Spleen (tissue), 11 donors: ENCODE results near the gene DMXL1. TPM values are rescaled to one million over a fixed set of nuclear protein-coding genes. Genes with fewer than 3 reads are reported as not detected.

Experiments
- DNase-seq: peaks from one replicate; pipeline ENCODE4 v3.0.0-alpha.2; 2020
- H3K27ac ChIP-seq, 8 donors: fragments of 200-600 bp; sonication (generic) in 7 of 8; 1 replicate in 4 of 8; 2 replicates in 4 of 8; pipeline versions ENCODE4 v1.5.0 to v1.8.0; 2016 to 2021; ENCODE audit warnings: inconsistent platforms in 4 of 8, mild to moderate bottlenecking in 4 of 8, moderate library complexity in 1 of 8
- H3K27me3 ChIP-seq, 7 donors: fragments of 200-600 bp; sonication (generic) in 6 of 7; replicated peaks in 1 of 7; 1 replicate in 4 of 7; 2 replicates in 3 of 7; pipeline versions ENCODE4 v1.5.0 to v1.8.0; 2016 to 2021; ENCODE audit warnings: inconsistent platforms in 3 of 7, mild to moderate bottlenecking in 1 of 7
- H3K36me3 ChIP-seq, 6 donors: fragments of 200-600 bp; sonication (generic) in 5 of 6; 1 replicate in 4 of 6; 2 replicates in 2 of 6; pipeline versions ENCODE4 v1.5.0 to v1.8.0; 2016 to 2021; ENCODE audit warnings: inconsistent platforms in 2 of 6
- H3K4me1 ChIP-seq, 6 donors: fragments of 200-600 bp; sonication (generic) in 5 of 6; 1 replicate in 3 of 6; 2 replicates in 3 of 6; pipeline versions ENCODE4 v1.5.0 to v1.8.0; 2016 to 2021; ENCODE audit warnings: inconsistent platforms in 3 of 6
- H3K4me3 ChIP-seq, 8 donors: fragments of 200-600 bp; sonication (generic) in 7 of 8; 1 replicate in 4 of 8; 2 replicates in 4 of 8; pipeline versions ENCODE4 v1.5.0 to v1.8.0; 2016 to 2021; ENCODE audit warnings: inconsistent platforms in 4 of 8, mild to moderate bottlenecking in 4 of 8, moderate library complexity in 2 of 8
- H3K9me3 ChIP-seq, 8 donors: fragments of 200-600 bp; sonication (generic) in 7 of 8; 1 replicate in 4 of 8; 2 replicates in 4 of 8; pipeline versions ENCODE4 v1.5.0 to v1.8.0; 2016 to 2021; ENCODE audit warnings: inconsistent platforms in 4 of 8
- POLR2A ChIP-seq, 3 donors: fragments of 450-650 bp; IDR thresholded peaks; one replicate each; pipeline ENCODE4 v1.5.1; 2017; ENCODE audit warnings: antibody characterized with exemption in 3 of 3, mild to moderate bottlenecking in 1 of 3
- POLR2AphosphoS5 ChIP-seq, 3 donors: sonication (generic); formaldehyde crosslinking; IDR thresholded peaks; one replicate each; pipeline ENCODE4 v1.5.1; 2017; ENCODE audit warnings: antibody characterized with exemption in 3 of 3
- WGBS, 5 donors: extraction: QIAGEN DNeasy Blood & Tissue Kit in 3 of 5; methylation state at CpG; one replicate each; pipeline versions ENCODE4 v1.1.5 to v1.1.7; 2013 to 2018; 5-methylcytosine and 5-hydroxymethylcytosine counted together
- intact Hi-C: fragments of 100-400 bp; cut with DNase I; formaldehyde crosslinking; loops from one replicate; pipeline ENCODE4 v1.15.0; 2023; ENCODE audit warnings: low total_unique reads
- polyA plus RNA-seq, 3 donors: library from polyadenylated mRNA; stranded (reverse); fragments of 200-250 nt; gene quantifications; one replicate each; pipeline ENCODE4 v1.2.1, GENCODE V29; 2013
- total RNA-seq, 7 donors: library from RNA; depleted of rRNA in 3 of 7; stranded (reverse); fragments of >200 nt in 3 of 7; fragmentation: NEBNext Ultra II Directional in 4 of 7; extraction: Animal tissue kit (Norgen Biotek cat#: 25700) in 4 of 7; gene quantifications; one replicate each; pipeline versions ENCODE4 v1.1.0 to v1.2.1, GENCODE V29; 2016 to 2021
- TF ChIP-seq, protein P1 (sequence below), 11 experiments: fragments of 200-600 bp in 7 of 11; fragments of 450-650 bp in 4 of 11; sonication (generic) in 4 of 11; IDR thresholded peaks in 8 of 11; conservative IDR thresholded peaks in 3 of 11; 1 replicate in 7 of 11; 2 replicates in 4 of 11; pipeline versions ENCODE4 v1.4.0 to v1.8.0; 2016 to 2021; ENCODE audit warnings: antibody characterized with exemption in 11 of 11, inconsistent platforms in 4 of 11, mild to moderate bottlenecking in 1 of 11
- donor health status: healthy with polysubstance abuse.
- donor health status: DM: no; HTN: no; CAD: no; lungs with moderate emphysema.
- donor health status: DM: no; HTN: no; CAD: no.
- donor health status: Bipolar disorder and iron deficiency.
- donor health status: healthy.
- donor health status: DM: no; HTN: no; CAD: no.
- donor health status: DM: yes; HTN: yes; CAD: no.

Gene DMXL1
- total and polyA plus RNA-seq, 10 donors = 19.3 to 89.9 (median 72.0) TPM

DNA sequence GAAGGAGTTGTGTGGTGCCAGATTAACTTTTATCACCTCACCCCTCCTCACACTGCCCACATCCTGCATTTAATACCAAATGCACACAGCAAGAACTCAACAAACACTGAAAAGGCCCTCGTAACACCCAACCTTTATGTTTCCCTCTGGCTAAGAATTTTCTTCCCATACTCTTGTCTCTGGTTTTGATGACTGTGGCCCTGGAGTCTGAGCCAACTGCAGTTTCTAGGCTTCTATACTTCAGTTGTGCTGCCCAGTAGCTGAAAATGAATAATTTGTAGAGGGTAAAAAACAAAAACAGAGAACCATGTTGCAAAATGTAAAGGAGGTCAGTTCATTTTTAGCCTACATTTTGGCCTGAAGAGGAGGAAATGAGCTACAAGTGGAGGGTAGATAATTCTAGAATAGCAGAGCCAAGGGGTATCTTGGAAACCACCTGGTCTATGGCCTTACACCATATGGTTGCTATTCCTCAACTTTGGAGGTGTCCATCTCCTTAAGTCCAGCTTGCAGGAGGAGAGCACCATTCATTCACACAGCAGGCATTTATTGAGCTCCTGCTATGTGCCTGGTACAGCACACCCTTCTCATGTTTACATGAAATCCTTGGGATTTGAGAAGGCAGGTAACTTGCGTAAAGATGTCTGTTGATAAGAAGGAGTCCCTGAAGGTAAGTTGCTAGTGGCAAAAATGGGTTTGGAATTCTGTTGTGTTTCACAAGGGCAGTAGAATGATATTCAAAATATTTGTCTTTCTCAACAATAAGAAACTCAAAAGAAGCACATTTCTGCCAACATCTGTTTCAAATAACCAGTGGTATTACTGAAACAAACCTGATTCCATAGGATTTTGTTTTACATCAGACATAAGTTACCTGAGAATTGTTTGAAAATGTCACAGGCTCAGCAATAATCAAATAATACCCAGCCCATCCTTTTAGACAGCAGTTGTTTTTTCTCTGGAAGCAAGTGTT lies 201.2 kb downstream of the DMXL1 start:
- DNase-seq = no peak
- Histone ChIP-seq H3K9me3 (no peaks in the 10 kb centered on the region), H3K4me1 (peaks cover 40 to 92% (median 81%) of the 10 kb centered on the region in 6 donors), H3K4me3 (peak overlapping the region in 5 of 8 donors; percentile 79 to 90 (median 85)), H3K27me3 (no peaks in the 10 kb centered on the region), H3K36me3 (no peaks in the 10 kb centered on the region), H3K27ac (peak overlapping the region; percentile 23 to 98 (median 96))
- WGBS, 5 donors = 59 to 77% (median 66%) methylated on average over 2 of the region's 2 CpGs
- intact Hi-C loops = no loop called here
- TF ChIP-seq POLR2AphosphoS5 (IDR thresholded peaks at IDR 0.05) (no peak), POLR2A (IDR thresholded peaks at IDR 0.05) (no peak)
- TF ChIP-seq, protein P1, sequence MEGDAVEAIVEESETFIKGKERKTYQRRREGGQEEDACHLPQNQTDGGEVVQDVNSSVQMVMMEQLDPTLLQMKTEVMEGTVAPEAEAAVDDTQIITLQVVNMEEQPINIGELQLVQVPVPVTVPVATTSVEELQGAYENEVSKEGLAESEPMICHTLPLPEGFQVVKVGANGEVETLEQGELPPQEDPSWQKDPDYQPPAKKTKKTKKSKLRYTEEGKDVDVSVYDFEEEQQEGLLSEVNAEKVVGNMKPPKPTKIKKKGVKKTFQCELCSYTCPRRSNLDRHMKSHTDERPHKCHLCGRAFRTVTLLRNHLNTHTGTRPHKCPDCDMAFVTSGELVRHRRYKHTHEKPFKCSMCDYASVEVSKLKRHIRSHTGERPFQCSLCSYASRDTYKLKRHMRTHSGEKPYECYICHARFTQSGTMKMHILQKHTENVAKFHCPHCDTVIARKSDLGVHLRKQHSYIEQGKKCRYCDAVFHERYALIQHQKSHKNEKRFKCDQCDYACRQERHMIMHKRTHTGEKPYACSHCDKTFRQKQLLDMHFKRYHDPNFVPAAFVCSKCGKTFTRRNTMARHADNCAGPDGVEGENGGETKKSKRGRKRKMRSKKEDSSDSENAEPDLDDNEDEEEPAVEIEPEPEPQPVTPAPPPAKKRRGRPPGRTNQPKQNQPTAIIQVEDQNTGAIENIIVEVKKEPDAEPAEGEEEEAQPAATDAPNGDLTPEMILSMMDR (IDR thresholded peaks at IDR 0.05 in 8 of 11, conservative IDR thresholded peaks at IDR 0.05 in 3 of 11) = no peak

GRCh38 chr5:119273391-119273839 lies 202.5 kb downstream of the DMXL1 start:
- H3K27ac ChIP-seq = peak overlapping the region; percentile 23 to 97 (median 92)
- no peaks in the 10 kb centered on the region for H3K36me3 ChIP-seq
- peak; percentile 85 for DNase-seq
- WGBS, 5 donors = 27 to 42% (median 28%) methylated on average over 9 of the region's 9 CpGs
- intact Hi-C loops = no loop called here
- peak in 2 of 3 donors; percentile 7 to 36 for TF ChIP-seq POLR2AphosphoS5 (IDR thresholded peaks at IDR 0.05)
- TF ChIP-seq, protein P1 (IDR thresholded peaks at IDR 0.05 in 8 of 11, conservative IDR thresholded peaks at IDR 0.05 in 3 of 11) = no peak
- peak overlapping the region in 4 of 8 donors; percentile 7 to 56 (median 18) for H3K4me3 ChIP-seq
- no peaks in the 10 kb centered on the region for H3K27me3 ChIP-seq
- peaks cover 44 to 95% (median 86%) of the 10 kb centered on the region in 6 donors for H3K4me1 ChIP-seq
- no peaks in the 10 kb centered on the region for H3K9me3 ChIP-seq

DNA sequence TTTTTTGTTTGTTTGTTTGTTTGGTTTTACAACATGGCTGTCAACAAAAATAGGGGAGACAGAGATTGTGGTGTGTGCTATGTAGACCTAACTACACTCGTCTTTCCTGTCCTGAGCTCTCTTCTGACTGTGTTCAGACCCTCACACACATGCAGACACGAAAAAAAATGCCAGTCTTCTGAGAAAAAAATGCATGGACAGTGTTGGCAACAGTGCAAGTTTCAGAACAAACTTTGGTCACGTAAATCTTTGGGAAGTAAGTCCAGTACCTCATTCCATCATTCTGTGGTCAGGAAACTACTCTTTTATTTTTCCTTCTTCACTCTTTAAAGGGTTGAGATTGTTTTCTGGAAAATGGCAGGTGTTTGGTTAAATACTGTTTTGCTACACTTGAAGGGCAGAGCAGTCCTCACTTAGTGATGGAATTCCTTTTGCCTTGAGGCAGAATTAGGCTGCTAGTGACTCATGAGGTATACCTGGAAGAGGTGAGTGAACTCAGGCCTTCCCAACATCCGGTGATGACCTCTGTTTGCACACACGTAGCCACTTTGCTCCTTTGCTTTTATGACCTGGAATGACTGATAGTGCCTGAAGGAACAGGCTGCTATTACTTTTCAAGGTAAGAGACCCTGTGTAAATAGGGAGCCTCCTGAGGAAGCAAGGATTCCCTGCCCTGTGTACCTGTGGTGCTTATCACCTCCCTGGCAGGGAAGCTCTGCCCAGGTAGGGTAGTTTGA lies 203.3 kb downstream of the DMXL1 start:
- Histone ChIP-seq H3K4me1 (peaks cover 44 to 100% (median 94%) of the 10 kb centered on the region in 6 donors), H3K4me3 (peak overlapping the region in 4 of 8 donors; percentile 7 to 56 (median 18)), H3K36me3 (no peaks in the 10 kb centered on the region), H3K27me3 (no peaks in the 10 kb centered on the region), H3K9me3 (no peaks in the 10 kb centered on the region), H3K27ac (peak overlapping the region; percentile 29 to 97 (median 92))
- intact Hi-C loops = no loop called here
- 52 to 67% (median 62%) methylated on average over 5 of the region's 5 CpGs for WGBS, 5 donors
- TF ChIP-seq POLR2AphosphoS5 (IDR thresholded peaks at IDR 0.05) (no peak), POLR2A (IDR thresholded peaks at IDR 0.05) (no peak)
- TF ChIP-seq, protein P1 (IDR thresholded peaks at IDR 0.05 in 8 of 11, conservative IDR thresholded peaks at IDR 0.05 in 3 of 11) = no peak
- DNase-seq = no peak
